Activated T-cell treated with anti-CD3 and anti-CD28 coated beads for 1 hour (primary cell): ENCODE data around the gene SRPK2.

Experiments used
- DNase-seq: peaks from one replicate; pipeline ENCODE4 v3.0.0-alpha.2; 2020; ENCODE audit warnings: low read depth

SRPK2 gene

GRCh38 chr7:105189859-105190492 lies 198.7 kb downstream of the SRPK2 start:
- DNase-seq: no peak

DNA sequence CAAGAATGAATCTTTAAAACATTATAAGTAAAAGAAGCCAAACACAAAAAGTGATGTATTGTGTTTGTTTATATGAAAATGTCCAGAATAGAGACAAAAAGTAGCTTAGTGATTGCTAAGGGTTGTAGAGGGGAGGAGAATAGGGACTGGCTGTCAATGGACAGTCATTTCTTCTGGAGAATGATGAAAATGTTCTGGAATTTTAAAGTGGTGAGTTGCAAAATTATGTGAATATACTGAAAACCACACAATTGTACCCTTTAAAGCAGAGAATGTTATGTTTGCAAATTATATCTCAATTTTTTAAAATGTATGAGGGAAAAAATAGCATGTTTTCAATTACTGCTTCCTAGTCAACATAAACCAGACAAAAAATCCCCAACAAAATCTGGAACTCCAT lies 200.5 kb downstream of the SRPK2 start:
- no peak for DNase-seq

DNA sequence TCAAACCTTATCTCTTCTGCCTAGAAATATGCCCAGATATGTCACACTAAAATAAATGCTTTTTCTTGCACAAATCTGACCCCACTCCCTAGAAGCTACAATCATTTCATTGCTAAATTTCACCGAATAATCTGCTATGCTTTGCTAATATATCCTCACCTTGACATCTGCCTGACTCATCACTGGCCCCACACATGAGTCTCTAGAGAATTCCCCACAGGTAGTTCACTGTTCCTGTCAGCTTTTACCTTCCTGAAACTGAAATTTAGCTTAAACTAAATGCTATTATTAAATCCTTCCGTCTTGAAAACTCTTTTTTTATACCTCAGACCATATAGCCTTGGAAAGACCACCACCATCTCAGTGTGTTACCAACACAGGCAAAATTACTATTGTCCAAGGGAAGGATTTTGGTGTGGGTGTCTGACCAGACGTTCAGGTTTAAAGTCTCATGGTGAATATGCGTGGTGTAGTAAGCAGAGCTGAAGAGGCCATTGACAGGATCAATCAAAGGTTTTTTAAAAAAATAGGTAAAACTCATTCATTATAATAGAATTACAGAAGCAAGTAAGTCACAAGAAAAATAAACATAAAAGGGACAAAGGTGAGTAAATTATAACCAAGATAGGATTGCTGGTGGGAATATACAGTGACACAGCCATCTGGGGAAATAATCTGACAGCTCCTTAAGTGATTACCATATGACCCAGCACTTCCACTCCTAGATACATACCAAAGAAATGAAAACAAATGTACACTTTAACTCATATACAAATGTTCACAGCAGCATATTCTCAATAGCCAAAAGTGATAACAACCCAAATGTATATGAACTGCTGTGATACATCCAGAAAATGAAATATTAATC lies 201.2 kb downstream of the SRPK2 start:
- DNase-seq: no peak

DNA sequence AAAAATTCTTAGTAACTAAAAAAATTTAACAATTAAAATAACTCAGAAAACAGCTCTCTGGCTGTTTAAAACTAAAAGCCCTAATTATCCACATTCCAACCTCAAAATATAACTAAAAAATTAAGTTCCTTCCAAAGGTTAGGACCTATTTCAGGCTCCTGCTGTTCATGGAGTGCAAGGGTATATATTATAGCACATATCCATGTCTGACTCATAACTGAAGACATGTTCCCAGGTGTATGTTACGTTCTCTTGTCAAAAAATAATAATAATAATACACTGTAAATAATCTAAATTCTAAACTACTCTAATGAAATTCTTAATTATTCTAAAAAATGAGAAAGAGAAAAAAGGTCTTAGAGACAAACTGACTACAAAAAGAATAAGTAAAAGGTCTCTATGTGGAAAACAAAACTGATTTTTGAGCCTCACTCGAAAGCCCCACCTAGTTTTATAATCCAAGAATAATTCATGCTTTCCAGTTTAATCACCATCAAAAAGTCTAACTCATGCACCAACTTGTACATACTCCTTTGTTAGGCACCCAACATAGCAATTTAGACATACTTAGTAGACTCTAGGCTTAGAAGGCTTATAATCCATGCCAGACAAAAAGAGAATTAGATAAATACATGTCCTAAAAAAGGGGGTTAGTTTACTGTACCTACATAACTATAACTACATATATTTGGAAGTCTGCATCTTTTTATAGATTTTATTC lies 203.3 kb downstream of the SRPK2 start:
- DNase-seq: no peak

GRCh38 chr7:105180002-105180401 lies 208.7 kb downstream of the SRPK2 start:
- DNase-seq: no peak

DNA sequence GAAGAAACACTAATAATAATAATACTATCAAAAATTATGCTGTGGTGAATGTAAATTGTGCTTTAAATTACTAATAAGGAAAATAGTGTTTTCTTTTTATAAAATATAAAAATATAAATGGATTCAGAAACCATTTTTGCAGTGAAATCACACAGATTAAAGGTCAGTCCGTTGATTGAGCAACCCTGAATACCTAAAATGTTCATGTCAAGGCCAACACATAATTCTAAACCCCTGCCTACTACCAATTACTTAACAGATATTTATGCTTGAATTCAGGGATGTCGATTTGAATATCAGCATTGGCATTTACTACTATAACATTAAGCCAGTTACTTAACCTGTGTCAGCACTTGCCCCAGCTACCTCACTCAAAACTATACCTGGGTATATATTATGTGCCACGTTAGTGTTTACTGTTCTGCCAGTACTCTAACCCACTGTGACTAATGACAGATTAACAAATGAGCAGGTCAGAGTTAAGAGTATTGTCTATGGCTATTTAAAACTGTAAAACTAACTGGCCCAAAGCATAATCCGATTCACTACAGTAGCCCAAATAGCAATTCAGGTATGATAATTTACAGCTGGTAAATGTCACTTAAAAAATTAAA lies 209.7 kb downstream of the SRPK2 start:
- DNase-seq: no peak

- no peak for DNase-seq
Measured at GRCh38 chr7:105178177-105178576, 210.5 kb downstream of the SRPK2 start.

GRCh38 chr7:105177026-105177425 lies 211.7 kb downstream of the SRPK2 start:
- DNase-seq: no peak

DNA sequence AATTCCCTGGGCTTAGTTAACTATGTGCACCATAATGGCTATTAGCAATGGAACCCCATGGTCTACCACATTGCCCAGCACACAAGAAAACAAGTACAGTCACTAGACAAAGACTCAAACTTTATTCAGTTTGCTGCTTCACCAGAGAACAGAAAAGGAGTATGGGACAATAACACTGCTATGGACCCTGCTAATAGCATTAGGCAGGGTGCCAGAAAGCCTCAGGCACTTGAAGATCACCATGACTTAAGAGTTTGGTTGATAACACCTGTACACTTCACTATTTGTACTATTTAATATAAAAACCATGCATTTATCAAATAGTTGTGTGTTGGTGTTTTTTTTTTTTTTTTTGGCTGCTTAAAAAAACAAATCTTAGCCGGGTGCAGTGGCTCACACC lies 215.1 kb downstream of the SRPK2 start:
- no peak for DNase-seq

DNA sequence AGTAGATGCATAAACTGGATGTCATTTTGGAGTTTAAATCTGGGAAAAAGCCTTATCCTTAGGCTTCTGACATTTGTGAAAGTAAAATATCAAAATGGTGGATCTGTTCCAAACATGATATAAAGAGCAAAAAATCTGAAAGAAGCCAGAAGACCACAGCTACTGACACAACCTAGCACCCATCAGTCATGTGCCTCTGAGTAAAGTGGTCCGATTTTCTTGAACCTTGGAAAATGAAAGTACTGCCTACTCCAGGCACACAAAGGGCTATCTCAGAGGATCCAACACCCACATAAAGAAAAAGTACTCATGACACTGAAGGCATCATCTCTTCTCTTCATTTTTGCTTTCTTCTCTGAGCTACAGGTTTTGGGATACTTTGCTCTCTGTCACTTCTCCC lies 224.0 kb downstream of the SRPK2 start:
- DNase-seq: no peak

DNA sequence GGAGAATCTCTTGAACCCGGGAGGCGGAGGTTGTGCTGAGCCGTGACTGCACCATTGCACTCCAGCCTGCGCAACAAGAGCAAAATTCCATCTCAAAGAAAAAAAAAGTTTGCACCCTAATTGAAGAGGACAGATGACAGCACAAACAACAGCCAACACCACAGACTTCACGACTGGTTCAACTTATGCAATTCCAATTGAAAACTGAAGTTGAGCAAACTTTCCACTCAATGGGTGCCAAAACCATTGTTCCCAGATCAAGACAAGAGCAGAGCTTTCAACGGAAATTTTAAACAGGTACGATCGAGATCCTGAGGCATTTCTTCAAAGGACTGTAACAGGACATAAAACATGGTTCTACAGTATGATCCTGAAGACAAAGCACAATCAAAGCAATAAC lies 225.0 kb downstream of the SRPK2 start:
- no peak for DNase-seq

- DNase-seq: no peak
Measured at GRCh38 chr7:105161366-105161765, 227.4 kb downstream of the SRPK2 start.

DNA sequence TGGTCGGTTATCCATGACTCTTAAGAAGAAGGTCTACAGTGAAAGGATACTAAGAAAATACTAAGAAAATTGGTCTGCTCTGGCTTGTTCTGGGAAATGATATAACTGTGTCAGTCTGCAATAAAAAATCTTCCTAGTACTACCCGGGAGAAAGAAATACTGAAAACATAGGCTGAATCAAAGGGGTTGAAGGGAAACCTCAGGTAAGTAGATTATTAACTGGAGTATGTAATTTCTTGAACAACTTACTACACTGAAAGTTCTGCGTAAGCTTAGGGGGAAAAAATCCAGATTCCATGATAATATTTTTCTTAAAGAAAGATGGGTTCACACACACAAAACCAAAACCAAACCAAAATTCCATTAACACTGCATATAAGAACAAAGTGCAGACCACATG lies 231.4 kb downstream of the SRPK2 start:
- no peak for DNase-seq

DNA sequence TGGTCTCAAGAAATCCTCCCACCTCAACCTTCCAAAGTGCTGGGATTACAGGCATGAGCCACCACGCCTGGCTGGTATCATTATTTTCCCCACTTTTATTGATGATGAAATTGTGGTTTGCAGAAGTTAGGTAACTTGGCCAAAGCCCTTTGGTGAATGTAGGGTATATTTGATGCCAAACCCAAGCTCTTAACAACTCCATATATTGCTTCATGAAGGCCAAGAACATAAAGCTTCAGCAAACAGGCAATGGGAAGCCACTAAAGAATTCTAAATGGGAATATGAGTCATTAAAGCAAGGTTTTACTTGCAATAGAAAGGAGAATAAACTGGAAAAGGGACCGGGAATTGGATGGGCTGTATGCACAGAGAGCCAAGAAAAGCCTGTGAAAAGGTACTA lies 232.0 kb downstream of the SRPK2 start:
- DNase-seq: no peak

GRCh38 chr7:105154084-105154483 lies 234.6 kb downstream of the SRPK2 start:
- DNase-seq: no peak

GRCh38 chr7:105153531-105153930 lies 235.2 kb downstream of the SRPK2 start:
- no peak for DNase-seq

DNA sequence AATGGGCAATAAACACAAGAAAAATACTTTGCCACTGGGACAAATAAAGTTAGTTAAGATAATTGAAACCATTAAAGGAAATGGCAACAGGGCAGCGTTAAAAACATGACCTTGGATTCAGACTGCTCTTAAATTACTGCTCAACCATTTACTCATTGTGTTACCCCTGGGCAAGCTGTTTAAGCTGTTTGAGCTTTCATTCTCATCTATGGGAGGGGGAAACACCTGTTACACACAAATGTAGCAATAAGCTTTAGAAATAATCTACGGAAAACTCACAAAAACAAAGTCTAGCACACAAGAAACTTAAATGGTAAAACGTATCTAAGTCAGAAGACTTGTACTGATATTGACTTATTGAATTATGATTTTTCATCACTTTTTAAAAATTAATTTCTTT lies 237.6 kb downstream of the SRPK2 start:
- DNase-seq: no peak

- no peak for DNase-seq
Measured at GRCh38 chr7:105149827-105150226, 238.9 kb downstream of the SRPK2 start.

GRCh38 chr7:105141068-105141467 lies 247.7 kb downstream of the SRPK2 start:
- no peak for DNase-seq

- no peak for DNase-seq
Measured at GRCh38 chr7:105139381-105139780, 249.3 kb downstream of the SRPK2 start.

DNA sequence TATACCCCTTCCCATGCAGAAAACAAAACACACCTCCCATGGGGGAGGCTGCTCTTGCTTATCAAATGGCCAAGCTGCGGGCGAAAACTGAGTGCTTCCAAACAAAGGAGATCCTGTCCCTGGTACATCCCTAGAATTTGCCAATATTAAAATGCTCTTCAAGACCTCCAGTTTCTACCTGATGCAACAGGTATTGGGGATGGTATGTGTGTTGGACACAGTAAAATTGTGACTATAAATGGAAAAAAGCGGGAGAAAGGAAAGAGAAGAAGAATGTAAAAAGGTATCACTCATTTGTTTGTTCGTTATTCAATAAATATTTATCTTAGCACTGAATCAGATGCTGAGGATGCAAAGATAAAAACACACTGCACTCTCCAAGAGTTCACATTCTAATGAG lies 250.8 kb downstream of the SRPK2 start:
- DNase-seq: no peak

DNA sequence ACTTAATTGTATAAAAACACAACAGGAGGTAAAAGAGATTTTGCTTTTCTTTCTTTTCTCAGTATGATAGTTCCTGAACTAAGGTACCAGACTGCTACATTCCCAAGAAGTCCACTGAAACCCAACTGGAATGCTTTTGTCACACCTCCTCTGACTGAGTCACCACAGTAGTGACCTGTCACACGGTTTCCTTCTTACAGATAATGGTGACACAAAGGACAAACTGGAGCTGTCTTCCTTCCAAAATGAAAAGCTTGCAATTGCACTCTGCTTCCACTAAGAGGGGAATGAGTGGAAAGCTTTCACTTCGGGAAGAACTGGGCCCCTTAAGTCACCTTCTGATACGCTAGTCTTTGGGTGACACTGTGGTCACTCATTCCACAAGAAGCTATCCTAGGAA lies 252.5 kb downstream of the SRPK2 start:
- no peak for DNase-seq
